ENCODE data around the gene APLF. TPM values are rescaled to one million over a fixed set of nuclear protein-coding genes. Genes with fewer than 3 reads are reported as not detected.
A peak's percentile ranks its signal among the peaks of the same experiment; 100 is the strongest.
"Not testable (repeated sequence)": the region's sequence is repeated elsewhere in the genome, so short reads cannot be mapped to it uniquely, and the experiment has no call there.

The APLF gene
- total RNA-seq, 1 experiment from 2014 or later = 3.0 TPM

DNA sequence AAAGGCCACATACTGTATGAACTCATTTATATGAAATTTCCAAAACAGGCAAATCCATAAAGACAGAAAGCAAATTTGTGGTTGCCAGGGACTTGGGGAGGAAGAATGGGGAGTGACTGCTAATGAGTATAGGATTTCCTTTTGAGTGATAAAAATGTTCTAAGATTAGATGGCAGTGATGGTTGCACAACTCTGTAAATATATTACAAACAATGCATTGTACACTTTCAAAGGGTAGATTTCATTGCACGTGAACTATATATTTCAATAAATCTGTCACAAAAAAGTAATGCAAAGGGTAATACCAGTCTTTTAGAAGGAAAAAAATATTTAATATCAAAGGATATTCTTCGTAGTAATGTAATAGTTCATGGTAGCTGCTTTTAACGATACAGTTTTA, 112.3 kb downstream of the APLF start:
- DNase-seq (ENCODE audit: low read depth) = no peak

GRCh38 chr2:68588589-68588988, 121.2 kb downstream of the APLF start:
- DNase-seq (ENCODE audit: low read depth) = no peak

- no peak for DNase-seq (ENCODE audit: low read depth)
Observed at GRCh38 chr2:68589963-68590362, 122.6 kb downstream of the APLF start.

GRCh38 chr2:68590702-68591101, 123.3 kb downstream of the APLF start:
- DNase-seq (ENCODE audit: low read depth) = no peak

DNA sequence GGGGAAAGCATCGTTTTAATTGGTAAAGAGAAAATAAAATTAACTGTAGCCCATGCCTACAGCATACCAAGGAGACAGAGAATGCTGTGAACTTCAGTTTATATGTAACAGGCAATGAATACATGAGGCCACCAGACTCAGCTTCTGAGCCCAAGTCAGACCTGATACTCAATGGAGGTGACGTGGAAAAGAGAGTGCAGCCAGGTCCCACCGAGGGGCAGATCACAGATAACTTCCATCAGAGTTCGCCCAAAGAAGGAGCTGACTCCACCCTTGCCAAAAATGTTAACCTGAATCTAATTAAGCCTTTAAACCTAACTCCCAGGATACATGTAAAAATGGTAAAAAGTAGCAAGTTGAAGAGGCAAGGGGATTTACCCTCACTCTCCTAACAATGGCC, 123.8 kb downstream of the APLF start:
- no peak for DNase-seq (ENCODE audit: low read depth)

GRCh38 chr2:68594041-68594440, 126.7 kb downstream of the APLF start:
- DNase-seq (ENCODE audit: low read depth) = no peak

GRCh38 chr2:68594674-68595492, 127.5 kb downstream of the APLF start:
- DNase-seq (ENCODE audit: low read depth) = peak; percentile 14

GRCh38 chr2:68595493-68595785, 128.1 kb downstream of the APLF start:
- not testable (repeated sequence) for DNase-seq (ENCODE audit: low read depth)

DNA sequence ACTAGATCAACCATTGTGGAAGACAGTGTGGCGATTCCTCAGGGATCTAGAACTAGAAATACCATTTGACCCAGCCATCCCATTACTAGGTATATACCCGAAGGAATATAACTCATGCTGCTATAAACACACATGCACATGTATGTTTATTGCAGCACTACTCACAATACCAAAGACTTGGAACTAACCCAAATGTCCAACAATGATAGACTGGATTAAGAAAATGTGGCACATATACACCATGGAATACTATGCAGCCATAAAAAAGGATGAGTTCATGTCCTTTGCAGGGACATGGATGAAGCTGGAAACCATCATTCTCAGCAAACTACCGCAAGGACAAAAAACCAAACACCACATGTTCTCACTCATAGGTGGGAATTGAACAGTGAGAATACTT, 133.1 kb downstream of the APLF start:
- not testable (repeated sequence) for DNase-seq (ENCODE audit: low read depth)

DNA sequence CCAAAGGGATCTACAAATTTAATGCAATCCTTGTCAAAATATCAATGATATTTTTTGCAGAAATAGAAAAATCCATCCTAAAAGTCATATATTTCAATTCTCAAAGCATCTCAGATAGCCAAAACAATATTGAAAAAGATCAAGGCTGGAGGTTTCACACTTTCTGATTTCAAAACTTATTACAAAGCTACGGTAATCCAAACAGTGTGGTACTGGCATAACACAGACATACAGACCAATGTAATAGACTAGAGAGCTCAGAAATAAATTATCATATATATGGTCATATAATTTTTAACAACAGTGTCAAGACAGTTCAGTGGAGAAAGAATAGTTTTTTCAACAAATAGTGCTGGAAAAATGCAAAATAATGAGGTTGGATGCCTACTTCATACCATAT, 135.7 kb downstream of the APLF start:
- DNase-seq (ENCODE audit: low read depth) = no peak

DNA sequence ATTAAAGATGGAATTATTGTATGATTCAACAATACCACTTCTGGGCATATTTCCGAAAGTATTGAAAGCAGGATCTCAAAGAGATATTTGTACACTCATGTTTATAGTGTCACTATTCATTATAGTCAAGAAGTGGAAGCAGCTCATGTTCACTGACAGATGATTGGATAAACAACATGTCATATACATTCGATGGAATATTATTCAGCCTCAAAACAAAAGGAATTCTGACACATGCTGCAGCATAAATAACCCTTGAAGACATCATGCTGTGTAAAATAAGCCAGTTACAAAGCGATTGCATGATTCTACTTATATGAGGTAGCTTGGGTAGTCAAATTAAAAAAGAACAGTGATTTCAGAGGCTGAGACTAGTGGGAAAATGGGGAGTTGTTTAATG, 136.7 kb downstream of the APLF start:
- no peak for DNase-seq (ENCODE audit: low read depth)

GRCh38 chr2:68605939-68606338, 138.6 kb downstream of the APLF start:
- DNase-seq (ENCODE audit: low read depth) = no peak

DNA sequence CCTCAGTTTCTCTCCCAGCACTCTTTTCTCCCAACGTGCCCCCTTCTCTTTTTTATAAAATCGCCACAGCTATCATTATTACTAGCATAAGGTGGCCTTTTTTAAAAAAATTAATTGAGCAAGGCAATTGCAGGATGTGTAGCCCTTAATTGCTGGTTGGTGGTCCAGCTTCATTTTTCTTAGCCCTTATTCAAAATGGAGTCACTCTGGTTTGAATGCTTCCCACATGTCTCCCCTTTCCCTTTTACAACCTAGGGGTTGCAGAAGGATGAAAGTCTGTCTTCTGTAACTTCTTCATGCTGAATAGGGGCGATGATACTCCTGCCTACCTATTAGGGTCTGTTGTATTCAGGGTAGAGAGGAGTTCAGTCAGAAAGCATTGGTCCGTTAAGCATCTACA, 139.4 kb downstream of the APLF start:
- DNase-seq (ENCODE audit: low read depth) = no peak

- DNase-seq (ENCODE audit: low read depth) = no peak
Observed at GRCh38 chr2:68607837-68608236, 140.5 kb downstream of the APLF start.

- no peak for DNase-seq (ENCODE audit: low read depth)
Observed at GRCh38 chr2:68612765-68613519, 145.6 kb downstream of the APLF start.

- no peak for DNase-seq (ENCODE audit: low read depth)
Observed at GRCh38 chr2:68620772-68621171, 153.4 kb downstream of the APLF start.

GRCh38 chr2:68623820-68624219, 156.4 kb downstream of the APLF start:
- DNase-seq (ENCODE audit: low read depth) = no peak

DNA sequence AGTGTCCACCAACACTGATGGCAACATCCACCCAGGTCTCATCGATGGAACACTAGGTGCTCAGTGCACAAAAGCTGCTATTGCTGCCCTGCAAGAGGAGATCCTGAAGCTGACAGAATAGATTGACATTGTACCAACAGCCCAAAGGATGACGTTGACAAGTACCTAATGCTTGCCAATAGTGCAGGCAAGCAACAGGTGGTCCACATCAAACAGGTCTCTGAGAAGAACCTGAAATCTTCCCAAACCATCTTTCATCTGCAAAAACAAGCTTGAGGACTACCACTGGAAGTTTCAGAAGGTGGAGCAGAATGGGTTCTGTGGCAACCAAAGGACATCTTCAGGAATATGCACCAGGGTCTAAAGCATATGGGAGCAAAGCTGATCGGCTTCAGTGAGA, 160.2 kb downstream of the APLF start:
- DNase-seq (ENCODE audit: low read depth) = no peak

Other genes starting within 250 kb of the APLF start
- 17.9 and 20.7 TPM in 2 replicates for gene PPP3R1, start 215.1 kb upstream of the APLF start, total RNA-seq (2014; rRNA removed; shearing (Covaris generic))
- 26.1 and 28.9 TPM in 2 replicates for gene CNRIP1, start 147.6 kb upstream of the APLF start, total RNA-seq (2014; rRNA removed; shearing (Covaris generic))
- gene PLEK, start 102.3 kb upstream of the APLF start, total RNA-seq (2014; rRNA removed; shearing (Covaris generic)) = not detected in 2 replicates
- gene FBXO48, start 291 bp upstream of the APLF start, total RNA-seq (2014; rRNA removed; shearing (Covaris generic)) = 0.80 and 1.0 TPM in 2 replicates
- 0.06 TPM in 1 of 2 replicates, not detected in the other for gene PROKR1, start 176.0 kb downstream of the APLF start, total RNA-seq (2014; rRNA removed; shearing (Covaris generic))

Data from Daoy (cell line).